Measurements from ENCODE around the gene ROBO1.
"Not testable (repeated sequence)": the region's sequence is repeated elsewhere in the genome, so short reads cannot be mapped to it uniquely, and the experiment has no call there.

- TF ChIP-seq CTCF (optimal IDR thresholded peaks at IDR 0.05 in 1 of 3, IDR thresholded peaks at IDR 0.05 in 1 of 3, conservative IDR thresholded peaks at IDR 0.05 in 1 of 3; ENCODE audit: extremely low read depth in 1 of 3, insufficient read depth in 2 of 3, low read length in 3 of 3); EZH2 (IDR thresholded peaks at IDR 0.05; ENCODE audit: low read length): not testable (repeated sequence)
These were observed 265.5 kb downstream of the ROBO1 start for GRCh38 chr3:79502216-79502681.
